HL-60 (cell line): ENCODE data around the gene TBXT.

Experiments
- GABPA ChIP-seq: IDR thresholded peaks from 2 replicates; pipeline ENCODE4 v1.6.1; 2012; ENCODE audit warnings: low read depth
- POLR2AphosphoS5 ChIP-seq: IDR thresholded peaks from 2 replicates; pipeline ENCODE4 v1.6.1; 2012; ENCODE audit warnings: low read depth
- SPI1 ChIP-seq: IDR thresholded peaks from 2 replicates; pipeline ENCODE4 v1.6.1; 2012; ENCODE audit warnings: low read depth, mild to moderate bottlenecking, borderline replicate concordance
- TF ChIP-seq, protein P1 (sequence below): IDR thresholded peaks from one replicate; pipeline ENCODE4 v1.5.1; 2011; ENCODE audit warnings: low read length, control low read depth, inconsistent platforms; ENCODE audit not compliant: insufficient read depth

GRCh38 chr6:166166314-166167257, 1.1 kb downstream of the TBXT start:
- TF ChIP-seq, protein P1, sequence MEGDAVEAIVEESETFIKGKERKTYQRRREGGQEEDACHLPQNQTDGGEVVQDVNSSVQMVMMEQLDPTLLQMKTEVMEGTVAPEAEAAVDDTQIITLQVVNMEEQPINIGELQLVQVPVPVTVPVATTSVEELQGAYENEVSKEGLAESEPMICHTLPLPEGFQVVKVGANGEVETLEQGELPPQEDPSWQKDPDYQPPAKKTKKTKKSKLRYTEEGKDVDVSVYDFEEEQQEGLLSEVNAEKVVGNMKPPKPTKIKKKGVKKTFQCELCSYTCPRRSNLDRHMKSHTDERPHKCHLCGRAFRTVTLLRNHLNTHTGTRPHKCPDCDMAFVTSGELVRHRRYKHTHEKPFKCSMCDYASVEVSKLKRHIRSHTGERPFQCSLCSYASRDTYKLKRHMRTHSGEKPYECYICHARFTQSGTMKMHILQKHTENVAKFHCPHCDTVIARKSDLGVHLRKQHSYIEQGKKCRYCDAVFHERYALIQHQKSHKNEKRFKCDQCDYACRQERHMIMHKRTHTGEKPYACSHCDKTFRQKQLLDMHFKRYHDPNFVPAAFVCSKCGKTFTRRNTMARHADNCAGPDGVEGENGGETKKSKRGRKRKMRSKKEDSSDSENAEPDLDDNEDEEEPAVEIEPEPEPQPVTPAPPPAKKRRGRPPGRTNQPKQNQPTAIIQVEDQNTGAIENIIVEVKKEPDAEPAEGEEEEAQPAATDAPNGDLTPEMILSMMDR: no peak
- TF ChIP-seq SPI1: no peak
- no peak for TF ChIP-seq POLR2AphosphoS5
- TF ChIP-seq GABPA: no peak
